Muscle of leg (tissue), 9 donors: ENCODE data around the gene SIMC1. TPM values are rescaled to one million over a fixed set of nuclear protein-coding genes. Genes with fewer than 3 reads are reported as not detected.

Experiments used
- polyA plus RNA-seq, 8 donors: library from polyadenylated mRNA; unstranded; fragments of 120-200 nt; gene quantifications; one replicate each; pipeline versions ENCODE4 v1.2.1 to v1.2.3, GENCODE V29; 2013; ENCODE audit warnings: inconsistent platforms in 1 of 8, low replicate concordance in 1 of 8; ENCODE audit not compliant: insufficient read length in 8 of 8, insufficient read depth in 1 of 8
- total RNA-seq: library from RNA; stranded (reverse); fragments of 120-200 nt; gene quantifications from one replicate; pipeline ENCODE4 v1.2.4, GENCODE V29; 2013

The SIMC1 gene
- total and polyA plus RNA-seq, 9 donors = 11.8 to 20.9 (median 14.4) TPM

Other genes with a start within 250 kb of the SIMC1 start
- 35.0 TPM for gene KIAA1191, start 123.3 kb downstream of the SIMC1 start, total RNA-seq
- 10 to 100 TPM; 59.9 to 74.6 (median 63.0) TPM for gene KIAA1191, start 123.3 kb downstream of the SIMC1 start, polyA plus RNA-seq
- 9.1 TPM for gene ARL10, start 127.1 kb downstream of the SIMC1 start, total RNA-seq
- 10 to 100 TPM in 4 of 8 donors, 1 to 10 TPM in 4; 7.9 to 12.5 (median 9.9) TPM for gene ARL10, start 127.1 kb downstream of the SIMC1 start, polyA plus RNA-seq
- 11.5 TPM for gene NOP16, start 150.2 kb downstream of the SIMC1 start, total RNA-seq
- 10 to 100 TPM; 27.7 to 37.2 (median 32.5) TPM for gene NOP16, start 150.2 kb downstream of the SIMC1 start, polyA plus RNA-seq
- gene HIGD2A, start 150.3 kb downstream of the SIMC1 start, total RNA-seq = 151 TPM
- 100 to 1,000 TPM; 145 to 220 (median 181) TPM for gene HIGD2A, start 150.3 kb downstream of the SIMC1 start, polyA plus RNA-seq
- gene CLTB, start 178.1 kb downstream of the SIMC1 start, total RNA-seq = 54.1 TPM
- gene CLTB, start 178.1 kb downstream of the SIMC1 start, polyA plus RNA-seq = 10 to 100 TPM; 50.0 to 65.8 (median 58.7) TPM
- 22.9 TPM for gene FAF2, start 210.0 kb downstream of the SIMC1 start, total RNA-seq
- 10 to 100 TPM; 22.6 to 33.0 (median 27.3) TPM for gene FAF2, start 210.0 kb downstream of the SIMC1 start, polyA plus RNA-seq